ENCODE measurements around the gene SOCS1.

The SOCS1 gene

GRCh38 chr16:11260596-11260966 is 4.6 kb upstream of the SOCS1 start:
- DNase-seq (ENCODE audit: low read depth): no peak

- no peak for DNase-seq (ENCODE audit: low read depth)
Observed at GRCh38 chr16:11259655-11260595, 3.9 kb upstream of the SOCS1 start.

- no peak for DNase-seq (ENCODE audit: low read depth)
Observed at GRCh38 chr16:11258553-11259492, 2.8 kb upstream of the SOCS1 start.

GRCh38 chr16:11257131-11257938 is 1.3 kb upstream of the SOCS1 start:
- DNase-seq (ENCODE audit: low read depth): peak; percentile 35

GRCh38 chr16:11256661-11257130 is 692 bp upstream of the SOCS1 start:
- DNase-seq (ENCODE audit: low read depth): no peak

GRCh38 chr16:11254913-11255736 is 879 bp downstream of the SOCS1 start:
- DNase-seq (ENCODE audit: low read depth): peak; percentile 44

GRCh38 chr16:11253995-11254912 is 1.8 kb downstream of the SOCS1 start:
- no peak for DNase-seq (ENCODE audit: low read depth)

GRCh38 chr16:11253009-11253994 is 2.7 kb downstream of the SOCS1 start:
- DNase-seq (ENCODE audit: low read depth): no peak

GRCh38 chr16:11252482-11252931 is 3.5 kb downstream of the SOCS1 start:
- no peak for DNase-seq (ENCODE audit: low read depth)

- DNase-seq (ENCODE audit: low read depth): peak; percentile 75
Observed at GRCh38 chr16:11251525-11252481, 4.2 kb downstream of the SOCS1 start.

- no peak for DNase-seq (ENCODE audit: low read depth)
Observed at GRCh38 chr16:11250786-11251524, 5.0 kb downstream of the SOCS1 start.

- DNase-seq (ENCODE audit: low read depth): no peak
Observed at GRCh38 chr16:11250091-11250785, 5.8 kb downstream of the SOCS1 start.

GRCh38 chr16:11249233-11250061 is 6.6 kb downstream of the SOCS1 start:
- no peak for DNase-seq (ENCODE audit: low read depth)

- DNase-seq (ENCODE audit: low read depth): no peak
Observed at GRCh38 chr16:11248133-11248532, 7.9 kb downstream of the SOCS1 start.

GRCh38 chr16:11245988-11246387 is 10.0 kb downstream of the SOCS1 start:
- no peak for DNase-seq (ENCODE audit: low read depth)

Data from activated T-cell treated with anti-CD3 and anti-CD28 coated beads for 1 hour (primary cell).